IPS-20b (cell line): Measurements from ENCODE around the gene PKMYT1.

Experiments
- H3K27ac ChIP-seq: one replicate; pipeline ENCODE4 v1.5.1; 2013; ENCODE audit warnings: low read length
- H3K27me3 ChIP-seq: 2 replicates; pipeline ENCODE4 v1.6.1; 2013; ENCODE audit warnings: mild to moderate bottlenecking, low read length, inconsistent platforms; ENCODE audit not compliant: insufficient read depth
- H3K36me3 ChIP-seq: 2 replicates; pipeline ENCODE4 v1.6.1; 2013; ENCODE audit warnings: low read depth, mild to moderate bottlenecking, inconsistent platforms, low read length, moderate library complexity; ENCODE audit not compliant: insufficient read depth
- H3K4me1 ChIP-seq: 2 replicates; pipeline ENCODE4 v1.6.1; 2013; ENCODE audit warnings: mild to moderate bottlenecking, control low read depth, inconsistent platforms, low read length, moderate library complexity; ENCODE audit not compliant: insufficient read depth
- H3K4me3 ChIP-seq: 2 replicates; pipeline ENCODE4 v1.5.1; 2013; ENCODE audit warnings: mild to moderate bottlenecking, low read length, inconsistent platforms
- H3K9ac ChIP-seq: 2 replicates; pipeline ENCODE4 v1.6.1; 2013; ENCODE audit warnings: low read depth, mild to moderate bottlenecking, inconsistent platforms, low read length, moderate library complexity
- H3K9me3 ChIP-seq: 2 replicates; pipeline ENCODE4 v1.6.1; 2013; ENCODE audit warnings: mild to moderate bottlenecking, low read depth, low read length, inconsistent platforms; ENCODE audit not compliant: insufficient read depth

The PKMYT1 gene

GRCh38 chr16:2987833-2988232, 7.6 kb upstream of the PKMYT1 start:
- H3K36me3 ChIP-seq = no peaks in the 10 kb centered on the region
- no peak overlapping the region for H3K27ac ChIP-seq
- H3K9me3 ChIP-seq = no peaks in the 10 kb centered on the region
- H3K9ac ChIP-seq = no peak overlapping the region
- H3K27me3 ChIP-seq = no peaks in the 10 kb centered on the region; the same call in 1 of the 2 replicates
- H3K4me1 ChIP-seq = peaks cover 4% of the 10 kb centered on the region; the same call in 1 of the 2 replicates
- H3K4me3 ChIP-seq = no peak overlapping the region

GRCh38 chr16:2987286-2987685, 7.0 kb upstream of the PKMYT1 start:
- Histone ChIP-seq H3K4me1 (peaks cover 6% of the 10 kb centered on the region), H3K9ac (no peak overlapping the region)

GRCh38 chr16:2986623-2987188, 6.5 kb upstream of the PKMYT1 start:
- no peaks in the 10 kb centered on the region for H3K36me3 ChIP-seq
- H3K27ac ChIP-seq = no peak overlapping the region
- no peaks in the 10 kb centered on the region; the same call in 1 of the 2 replicates for H3K27me3 ChIP-seq
- no peak overlapping the region for H3K4me3 ChIP-seq
- H3K9me3 ChIP-seq = no peaks in the 10 kb centered on the region
- peaks cover 9% of the 10 kb centered on the region for H3K4me1 ChIP-seq
- no peak overlapping the region for H3K9ac ChIP-seq

More at GRCh38 chr16:2987286-2987685, 7.0 kb upstream of the PKMYT1 start:
- no peaks in the 10 kb centered on the region for H3K9me3 ChIP-seq
- H3K36me3 ChIP-seq = no peaks in the 10 kb centered on the region
- no peak overlapping the region for H3K4me3 ChIP-seq
- no peak overlapping the region for H3K27ac ChIP-seq
- no peaks in the 10 kb centered on the region; the same call in 1 of the 2 replicates for H3K27me3 ChIP-seq

- H3K4me1 ChIP-seq = peaks cover 15% of the 10 kb centered on the region
- no peak overlapping the region for H3K4me3 ChIP-seq
- no peak overlapping the region for H3K27ac ChIP-seq
- no peak overlapping the region for H3K9ac ChIP-seq
- no peaks in the 10 kb centered on the region; the same call in 1 of the 2 replicates for H3K27me3 ChIP-seq
- no peaks in the 10 kb centered on the region for H3K9me3 ChIP-seq
- H3K36me3 ChIP-seq = no peaks in the 10 kb centered on the region
Observed at GRCh38 chr16:2985893-2986355, 5.7 kb upstream of the PKMYT1 start.

- Histone ChIP-seq H3K27me3 (no peaks in the 10 kb centered on the region; the same call in 1 of the 2 replicates), H3K9ac (no peak overlapping the region), H3K9me3 (no peaks in the 10 kb centered on the region), H3K36me3 (no peaks in the 10 kb centered on the region), H3K4me3 (no peak overlapping the region), H3K27ac (no peak overlapping the region), H3K4me1 (peaks cover 16% of the 10 kb centered on the region)
Observed at GRCh38 chr16:2985462-2985861, 5.2 kb upstream of the PKMYT1 start.

- Histone ChIP-seq H3K9me3 (no peaks in the 10 kb centered on the region), H3K4me1 (peaks cover 12% of the 10 kb centered on the region), H3K27ac (no peak overlapping the region), H3K36me3 (no peaks in the 10 kb centered on the region), H3K27me3 (no peaks in the 10 kb centered on the region), H3K4me3 (no peak overlapping the region), H3K9ac (no peak overlapping the region)
Observed at GRCh38 chr16:2983706-2984136, 3.5 kb upstream of the PKMYT1 start.

- H3K4me1 ChIP-seq = peaks cover 12% of the 10 kb centered on the region
- H3K27me3 ChIP-seq = no peaks in the 10 kb centered on the region
- H3K27ac ChIP-seq = no peak overlapping the region
- no peak overlapping the region for H3K4me3 ChIP-seq
- no peak overlapping the region; the same call in 1 of the 2 replicates for H3K9ac ChIP-seq
- no peaks in the 10 kb centered on the region for H3K9me3 ChIP-seq
- H3K36me3 ChIP-seq = peaks cover 9% of the 10 kb centered on the region
Observed at GRCh38 chr16:2982402-2982801, 2.2 kb upstream of the PKMYT1 start.

GRCh38 chr16:2981899-2982250, 1.6 kb upstream of the PKMYT1 start:
- Histone ChIP-seq H3K4me1 (peaks cover 12% of the 10 kb centered on the region), H3K9ac (peak overlapping the region; percentile 93; the same call in 1 of the 2 replicates), H3K27ac (peak overlapping the region; percentile 89), H3K9me3 (no peaks in the 10 kb centered on the region), H3K27me3 (no peaks in the 10 kb centered on the region), H3K36me3 (peaks cover 14% of the 10 kb centered on the region), H3K4me3 (peak overlapping the region; percentile 81)

GRCh38 chr16:2981177-2981898, 1.1 kb upstream of the PKMYT1 start:
- no peaks in the 10 kb centered on the region for H3K27me3 ChIP-seq
- H3K4me1 ChIP-seq = peaks cover 12% of the 10 kb centered on the region
- peak overlapping the region; percentile 93 for H3K9ac ChIP-seq
- peak overlapping the region; percentile 81 for H3K4me3 ChIP-seq
- no peaks in the 10 kb centered on the region for H3K9me3 ChIP-seq
- H3K27ac ChIP-seq = peak overlapping the region; percentile 89
- peaks cover 19% of the 10 kb centered on the region for H3K36me3 ChIP-seq

GRCh38 chr16:2979669-2980226, 498 bp downstream of the PKMYT1 start:
- no peak overlapping the region for H3K27ac ChIP-seq
- H3K27me3 ChIP-seq = no peaks in the 10 kb centered on the region
- H3K9ac ChIP-seq = peak overlapping the region; percentile 93; the same call in 1 of the 2 replicates
- peaks cover 12% of the 10 kb centered on the region for H3K4me1 ChIP-seq
- no peaks in the 10 kb centered on the region for H3K9me3 ChIP-seq
- H3K4me3 ChIP-seq = peak overlapping the region; percentile 81
- peaks cover 35% of the 10 kb centered on the region for H3K36me3 ChIP-seq

GRCh38 chr16:2977440-2977839, 2.8 kb downstream of the PKMYT1 start:
- Histone ChIP-seq H3K9ac (no peak overlapping the region), H3K27me3 (no peaks in the 10 kb centered on the region), H3K27ac (no peak overlapping the region), H3K4me3 (no peak overlapping the region), H3K36me3 (peaks cover 58% of the 10 kb centered on the region), H3K4me1 (peaks cover 11% of the 10 kb centered on the region), H3K9me3 (no peaks in the 10 kb centered on the region)

- no peaks in the 10 kb centered on the region for H3K27me3 ChIP-seq
- H3K27ac ChIP-seq = no peak overlapping the region
- H3K9ac ChIP-seq = no peak overlapping the region
- peaks cover 65% of the 10 kb centered on the region for H3K36me3 ChIP-seq
- H3K4me3 ChIP-seq = no peak overlapping the region
- H3K4me1 ChIP-seq = peaks cover 7% of the 10 kb centered on the region; the same call in 1 of the 2 replicates
- H3K9me3 ChIP-seq = no peaks in the 10 kb centered on the region
Observed at GRCh38 chr16:2976673-2977072, 3.6 kb downstream of the PKMYT1 start.
